PC-9 (cell line): ENCODE results near the gene PPP1CA. TPM values are rescaled to one million over a fixed set of nuclear protein-coding genes. Genes with fewer than 3 reads are reported as not detected.

Experiments used
- BruUV-seq: library from RNA; stranded (reverse); fragments of 400-500 nt; replicated peaks from 2 replicates; lab custom pipeline; 2021; lab: Mats Ljungman, UMichigan
- CTCF ChIA-PET: fragments of 300-600 bp; sonication (Branson Sonifier 250); formaldehyde crosslinking; loops from one replicate; lab custom pipeline; 2022; ENCODE audit warnings: antibody characterized with exemption; lab: Charles Lee
- POLR2A ChIA-PET: fragments of 300-600 bp; sonication (Branson Sonifier 250); formaldehyde crosslinking; loops from one replicate; lab custom pipeline; 2022; ENCODE audit warnings: antibody characterized with exemption; ENCODE audit not compliant: unreplicated experiment; lab: Charles Lee
- DNase-seq, 2 experiments: peaks; one replicate each; pipeline versions ENCODE4 v3.0.0 to v3.0.0-alpha.2; 2015 to 2022; ENCODE audit warnings: mixed read lengths in 1 of 2
- H2AFZ ChIP-seq: fragments of 200-600 bp; sonication (generic); 2 replicates; pipeline ENCODE4 v1.8.1; 2017; ENCODE audit warnings: antibody characterized with exemption
- H3F3A ChIP-seq: fragments of 200-600 bp; sonication (generic); 2 replicates; pipeline ENCODE4 v1.8.1; 2017; ENCODE audit warnings: antibody characterized with exemption, mild to moderate bottlenecking, low read depth; ENCODE audit not compliant: insufficient read depth
- H3K27ac ChIP-seq: fragments of 200-600 bp; sonication (generic); 2 replicates; pipeline ENCODE4 v1.6.1; 2016; ENCODE audit warnings: mixed run types
- H3K27me3 ChIP-seq: fragments of 200-600 bp; sonication (generic); 2 replicates; pipeline ENCODE4 v1.6.1; 2016; ENCODE audit warnings: low read depth, mixed run types; ENCODE audit not compliant: insufficient read depth
- H3K36me3 ChIP-seq: fragments of 200-600 bp; sonication (generic); 2 replicates; pipeline ENCODE4 v1.6.1; 2016; ENCODE audit warnings: low read depth, mixed run types
- H3K4me1 ChIP-seq: fragments of 200-600 bp; sonication (generic); replicated peaks from 2 replicates; pipeline ENCODE4 v1.6.1; 2016; ENCODE audit warnings: mixed run types; ENCODE audit not compliant: insufficient read depth
- H3K4me2 ChIP-seq: fragments of 200-600 bp; sonication (generic); 2 replicates; pipeline ENCODE4 v1.6.1; 2017; ENCODE audit warnings: mixed run types
- H3K4me3 ChIP-seq: fragments of 200-600 bp; sonication (generic); 2 replicates; pipeline ENCODE4 v1.6.1; 2016; ENCODE audit warnings: mixed run types
- H3K79me2 ChIP-seq: fragments of 200-600 bp; sonication (generic); 2 replicates; pipeline ENCODE4 v1.6.1; 2017; ENCODE audit warnings: low read depth, mixed run types
- H3K9me2 ChIP-seq: fragments of 200-600 bp; sonication (generic); 2 replicates; pipeline ENCODE4 v1.8.1; 2017; ENCODE audit warnings: mild to moderate bottlenecking; ENCODE audit not compliant: insufficient read depth
- H3K9me3 ChIP-seq: fragments of 200-600 bp; sonication (generic); 2 replicates; pipeline ENCODE4 v1.8.1; 2016; ENCODE audit warnings: low read depth; ENCODE audit not compliant: insufficient read depth
- H4K20me1 ChIP-seq: fragments of 200-600 bp; sonication (generic); 2 replicates; pipeline ENCODE4 v1.8.1; 2017; ENCODE audit not compliant: insufficient read depth
- CTCF ChIP-seq: fragments of 200-600 bp; sonication (generic); conservative IDR thresholded peaks from 2 replicates; pipeline ENCODE4 v1.6.1; 2017; ENCODE audit warnings: mixed run types, antibody characterized with exemption, mild to moderate bottlenecking, moderate library complexity
- EZH2 ChIP-seq: fragments of 200-600 bp; sonication (generic); IDR thresholded peaks from 2 replicates; pipeline ENCODE4 v1.8.0; 2017; ENCODE audit warnings: antibody characterized with exemption, low read depth
- intact Hi-C: fragments of 100-400 bp; cut with micrococcal nuclease; formaldehyde crosslinking; loops from one replicate; pipeline ENCODE4 v1.10.0; 2022; ENCODE audit not compliant: unreplicated experiment
- total RNA-seq: library from RNA; stranded (reverse); gene quantifications from 2 replicates; pipeline ENCODE4 v1.2.3, GENCODE V29; 2021

PPP1CA gene
- total RNA-seq, 1 experiment from 2014 or later: 306 TPM

- no peak overlapping the region for H3K27ac ChIP-seq
- TF ChIP-seq EZH2 (no peak), CTCF (no peak)
- no peak overlapping the region for H3K4me2 ChIP-seq
Observed at GRCh38 chr11:67369275-67369674, 32.4 kb downstream of the PPP1CA start.

GRCh38 chr11:67368621-67369020 is 33.0 kb downstream of the PPP1CA start:
- no peak for DNase-seq
- intact Hi-C loops: no loop called here
- Histone ChIP-seq H3K36me3 (peaks cover 19% of the 10 kb centered on the region), H3F3A (peaks cover 38% of the 10 kb centered on the region; the same call in 1 of the 2 replicates), H3K4me3 (no peak overlapping the region), H3K9me2 (no peaks in the 10 kb centered on the region), H3K9me3 (no peaks in the 10 kb centered on the region), H3K79me2 (peaks cover 60% of the 10 kb centered on the region), H3K4me1 (peaks cover 12% of the 10 kb centered on the region), H2AFZ (no peak overlapping the region), H3K4me2 (no peak overlapping the region), H3K27ac (no peak overlapping the region), H3K27me3 (no peaks in the 10 kb centered on the region), H4K20me1 (peaks cover 60% of the 10 kb centered on the region)
- POLR2A ChIA-PET: no interaction called here
- TF ChIP-seq CTCF: no peak
- TF ChIP-seq EZH2: no peak
- CTCF ChIA-PET: no interaction called here
- BruUV-seq: no TSS peak

More at GRCh38 chr11:67369275-67369674, 32.4 kb downstream of the PPP1CA start:
- ChIA-PET POLR2A (no interaction called here), CTCF (interaction anchor here (0.6 to 0.7 kb wide), 2 partner anchors 10 to 15 kb away, joined by 5 to 9 read pairs; no protein-coding TSS in a partner anchor)
- Histone ChIP-seq H4K20me1 (peaks cover 59% of the 10 kb centered on the region), H3K4me3 (no peak overlapping the region), H3K79me2 (peaks cover 60% of the 10 kb centered on the region), H3K9me3 (no peaks in the 10 kb centered on the region), H3K27me3 (no peaks in the 10 kb centered on the region), H3K36me3 (peaks cover 19% of the 10 kb centered on the region), H3F3A (peaks cover 36% of the 10 kb centered on the region), H3K4me1 (peaks cover 12% of the 10 kb centered on the region), H3K9me2 (no peaks in the 10 kb centered on the region), H2AFZ (no peak overlapping the region)
- no TSS peak for BruUV-seq
- intact Hi-C loops: no loop called here
- no peak for DNase-seq

- intact Hi-C loops: no loop called here
- H3K4me1 ChIP-seq: peaks cover 12% of the 10 kb centered on the region
- no peaks in the 10 kb centered on the region for H3K9me3 ChIP-seq
- POLR2A ChIA-PET: interaction anchor here (0.6 kb wide), 1 partner anchor 24 kb away, joined by 3 read pairs; the partner anchor contains the start of gene RAD9A
- TF ChIP-seq CTCF (no peak), EZH2 (no peak)
- peaks cover 63% of the 10 kb centered on the region for H4K20me1 ChIP-seq
- H3K27me3 ChIP-seq: no peaks in the 10 kb centered on the region
- no peak overlapping the region for H3K4me3 ChIP-seq
- CTCF ChIA-PET: no interaction called here
- peaks cover 19% of the 10 kb centered on the region for H3K36me3 ChIP-seq
- DNase-seq: no peak
- no peak overlapping the region for H3K4me2 ChIP-seq
- no peaks in the 10 kb centered on the region for H3K9me2 ChIP-seq
- no peak overlapping the region for H2AFZ ChIP-seq
- peaks cover 53% of the 10 kb centered on the region for H3K79me2 ChIP-seq
- H3F3A ChIP-seq: peaks cover 45% of the 10 kb centered on the region
- no TSS peak for BruUV-seq
- no peak overlapping the region for H3K27ac ChIP-seq
Observed at GRCh38 chr11:67367761-67368227, 33.9 kb downstream of the PPP1CA start.
